Vagina (tissue), 2 donors: ENCODE measurements around the gene ELP4.

Experiments
- CTCF ChIP-seq, 3 experiments: fragments of 450-650 bp in 2 of 3; fragments of 200-600 bp in 1 of 3; sonication (generic) in 1 of 3; IDR thresholded peaks; one replicate each; pipeline ENCODE4 v1.5.1; 2017 to 2019; ENCODE audit warnings: antibody characterized with exemption in 3 of 3, mild to moderate bottlenecking in 2 of 3, moderate library complexity in 2 of 3
- POLR2AphosphoS5 ChIP-seq, 2 donors: sonication (generic); formaldehyde crosslinking; IDR thresholded peaks; one replicate each; pipeline ENCODE4 v1.9.0; 2017; ENCODE audit warnings: antibody characterized with exemption in 2 of 2, mild to moderate bottlenecking in 2 of 2, low read depth in 1 of 2; ENCODE audit not compliant: insufficient read depth in 1 of 2

- TF ChIP-seq CTCF (IDR thresholded peaks at IDR 0.05) (no peak), POLR2AphosphoS5 (IDR thresholded peaks at IDR 0.05; ENCODE audit: insufficient read depth in 1 of 2, low read depth in 1 of 2) (no peak)
Measured at GRCh38 chr11:31628111-31628510, 118.5 kb downstream of the ELP4 start.
